SK-N-DZ (cell line): ENCODE results near the gene FAM32A.

ENCODE experiments used
- DNase-seq: peaks from one replicate; pipeline ENCODE4 v3.0.0-alpha.2; 2015; ENCODE audit warnings: low spot score

FAM32A gene

GRCh38 chr19:16224293-16225045 is 39.3 kb downstream of the FAM32A start:
- no peak for DNase-seq

- DNase-seq = no peak
Measured at GRCh38 chr19:16225279-16226183, 40.3 kb downstream of the FAM32A start.

- DNase-seq = no peak
Measured at GRCh38 chr19:16226184-16226591, 41.0 kb downstream of the FAM32A start.

- DNase-seq = no peak
Measured at GRCh38 chr19:16226878-16227836, 41.9 kb downstream of the FAM32A start.

- DNase-seq = no peak
Measured at GRCh38 chr19:16227837-16228636, 42.8 kb downstream of the FAM32A start.

GRCh38 chr19:16228637-16229321 is 43.6 kb downstream of the FAM32A start:
- no peak for DNase-seq

GRCh38 chr19:16229322-16229641 is 44.1 kb downstream of the FAM32A start:
- no peak for DNase-seq

GRCh38 chr19:16232127-16232526 is 46.9 kb downstream of the FAM32A start:
- DNase-seq = no peak

- DNase-seq = no peak
Measured at GRCh38 chr19:16232568-16232967, 47.4 kb downstream of the FAM32A start.

GRCh38 chr19:16233081-16233776 is 48.0 kb downstream of the FAM32A start:
- DNase-seq = no peak

GRCh38 chr19:16233836-16234551 is 48.8 kb downstream of the FAM32A start:
- no peak for DNase-seq

GRCh38 chr19:16234552-16235445 is 49.6 kb downstream of the FAM32A start:
- no peak for DNase-seq

GRCh38 chr19:16235811-16236652 is 50.8 kb downstream of the FAM32A start:
- DNase-seq = no peak
